ENCODE results near the gene WDR74.

GRCh38 chr11:62852523-62853188, 13.3 kb upstream of the WDR74 start:
- TF ChIP-seq CTCF (conservative IDR thresholded peaks at IDR 0.05; ENCODE audit: low read depth, low read length) = no peak
- no peak for TF ChIP-seq EZH2 (IDR thresholded peaks at IDR 0.05; ENCODE audit: borderline replicate concordance, low read depth, low read length, poor library complexity, severe bottlenecking)
